ENCODE data around the gene TLR2.
A peak's percentile ranks its signal among the peaks of the same experiment; 100 is the strongest.
"Not testable (repeated sequence)": the region's sequence is repeated elsewhere in the genome, so short reads cannot be mapped to it uniquely, and the experiment has no call there.

The TLR2 gene

GRCh38 chr4:153661215-153661822, 22.8 kb upstream of the TLR2 start:
- DNase-seq (ENCODE audit: low read depth) = no peak

GRCh38 chr4:153661908-153662307, 22.2 kb upstream of the TLR2 start:
- no peak for DNase-seq (ENCODE audit: low read depth)

- DNase-seq (ENCODE audit: low read depth) = no peak
Measured at GRCh38 chr4:153663667-153664066, 20.4 kb upstream of the TLR2 start.

- not testable (repeated sequence) for DNase-seq (ENCODE audit: low read depth)
Measured at GRCh38 chr4:153666505-153666904, 17.6 kb upstream of the TLR2 start.

GRCh38 chr4:153668647-153669046, 15.4 kb upstream of the TLR2 start:
- no peak for DNase-seq (ENCODE audit: low read depth)

GRCh38 chr4:153669838-153670237, 14.2 kb upstream of the TLR2 start:
- DNase-seq (ENCODE audit: low read depth) = no peak

GRCh38 chr4:153676486-153676885, 7.6 kb upstream of the TLR2 start:
- peak; percentile 51 for DNase-seq (ENCODE audit: low read depth)

- peak; percentile 84 for DNase-seq (ENCODE audit: low read depth)
Measured at GRCh38 chr4:153676984-153677383, 7.1 kb upstream of the TLR2 start.

- DNase-seq (ENCODE audit: low read depth) = no peak
Measured at GRCh38 chr4:153679486-153679885, 4.6 kb upstream of the TLR2 start.

- no peak for DNase-seq (ENCODE audit: low read depth)
Measured at GRCh38 chr4:153683763-153684181, 308 bp upstream of the TLR2 start.

GRCh38 chr4:153684971-153685371, 891 bp downstream of the TLR2 start:
- peak; percentile 7 for DNase-seq (ENCODE audit: low read depth)

- DNase-seq (ENCODE audit: low read depth) = no peak
Measured at GRCh38 chr4:153704522-153704921, 20.4 kb downstream of the TLR2 start.

- no peak for DNase-seq (ENCODE audit: low read depth)
Measured at GRCh38 chr4:153705743-153706468, 21.8 kb downstream of the TLR2 start.

- no peak for DNase-seq (ENCODE audit: low read depth)
Measured at GRCh38 chr4:153706519-153706918, 22.4 kb downstream of the TLR2 start.

GRCh38 chr4:153710681-153711080, 26.6 kb downstream of the TLR2 start:
- DNase-seq (ENCODE audit: low read depth) = no peak

- no peak for DNase-seq (ENCODE audit: low read depth)
Measured at GRCh38 chr4:153713866-153714646, 30.0 kb downstream of the TLR2 start.

GRCh38 chr4:153722036-153722435, 38.0 kb downstream of the TLR2 start:
- no peak for DNase-seq (ENCODE audit: low read depth)

- DNase-seq (ENCODE audit: low read depth) = no peak
Measured at GRCh38 chr4:153724606-153725005, 40.5 kb downstream of the TLR2 start.

- DNase-seq (ENCODE audit: low read depth) = no peak
Measured at GRCh38 chr4:153725136-153725830, 41.2 kb downstream of the TLR2 start.

- DNase-seq (ENCODE audit: low read depth) = no peak
Measured at GRCh38 chr4:153725831-153726154, 41.7 kb downstream of the TLR2 start.

GRCh38 chr4:153728151-153728550, 44.1 kb downstream of the TLR2 start:
- no peak for DNase-seq (ENCODE audit: low read depth)

GRCh38 chr4:153728660-153729059, 44.6 kb downstream of the TLR2 start:
- no peak for DNase-seq (ENCODE audit: low read depth)

- no peak for DNase-seq (ENCODE audit: low read depth)
Measured at GRCh38 chr4:153729895-153730294, 45.8 kb downstream of the TLR2 start.

Measured in EH (cell line).